NCI-H1092 treated with DMSO at 0.1 percent for 48 hours (cell line): Measurements from ENCODE around the gene COL5A1.
A peak's percentile ranks its signal among the peaks of the same experiment; 100 is the strongest.

Experiments
- DNase-seq: peaks from one replicate; lab custom pipeline; 2025; lab: John Stamatoyannopoulos, UW

The COL5A1 gene

DNA sequence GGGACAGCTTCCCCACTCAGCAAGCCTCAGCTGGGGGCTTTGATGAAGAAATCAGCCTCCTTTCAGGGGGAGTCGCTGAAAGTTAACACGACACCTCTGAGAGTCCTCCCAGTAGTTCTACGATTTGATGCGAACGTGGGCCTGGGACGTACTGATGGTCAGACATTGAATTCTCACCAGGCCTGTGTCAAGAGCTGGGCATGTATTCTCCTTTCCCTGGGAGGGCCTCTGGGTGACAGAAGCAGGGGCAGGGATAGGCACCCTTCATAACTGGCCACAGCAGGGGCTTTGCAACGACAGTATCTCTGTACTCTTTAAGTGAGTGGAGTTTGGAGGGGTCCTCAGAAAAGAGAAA lies 15.6 kb upstream of the COL5A1 start:
- no peak for DNase-seq

- no peak for DNase-seq
Observed at GRCh38 chr9:134626571-134627416, 14.8 kb upstream of the COL5A1 start.

DNA sequence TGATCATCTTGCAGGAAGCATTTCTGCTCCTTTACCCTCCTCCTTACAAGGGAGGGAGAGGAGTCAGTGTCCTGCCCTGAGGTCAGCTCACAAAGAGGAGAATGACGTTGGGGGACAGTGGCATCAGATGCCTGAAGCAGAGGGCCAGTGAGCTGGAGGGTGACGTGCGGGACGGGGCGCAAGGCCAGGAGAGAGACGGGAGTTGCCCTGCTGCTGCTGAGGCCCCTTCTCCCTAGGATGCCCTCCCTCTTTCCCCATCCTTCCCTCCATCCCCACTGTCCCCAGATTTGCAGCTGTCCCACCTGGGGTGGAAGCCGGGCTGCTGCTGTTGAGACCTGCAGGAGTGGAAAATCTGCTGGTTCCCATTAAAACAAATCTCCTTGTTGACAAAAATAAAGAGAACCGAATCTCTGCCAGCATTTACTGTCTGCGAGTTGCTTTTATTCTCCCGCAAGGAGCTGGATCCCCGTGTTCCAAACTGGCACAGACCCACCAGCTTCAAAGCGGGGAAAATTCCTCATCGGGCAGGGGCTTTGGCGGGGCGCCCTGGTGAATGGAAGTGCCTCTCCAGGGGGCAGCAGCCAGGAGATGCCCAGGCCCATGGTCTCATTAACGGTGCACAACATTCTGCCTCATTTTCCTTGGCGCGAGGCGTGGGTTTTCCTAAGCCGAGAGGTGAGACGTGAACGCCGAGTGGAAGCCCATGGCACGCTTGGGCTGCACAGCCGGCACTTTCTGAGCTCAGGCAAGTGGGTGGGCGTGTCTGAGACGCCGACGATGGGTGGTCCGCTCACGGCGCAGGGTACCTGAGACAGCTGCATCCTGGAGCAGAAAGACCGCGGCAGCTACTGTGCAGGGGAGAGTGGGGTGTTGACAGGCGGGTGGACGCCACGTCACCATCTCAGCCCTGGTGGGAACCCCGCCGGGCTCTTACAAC lies 13.9 kb upstream of the COL5A1 start:
- DNase-seq = no peak

DNA sequence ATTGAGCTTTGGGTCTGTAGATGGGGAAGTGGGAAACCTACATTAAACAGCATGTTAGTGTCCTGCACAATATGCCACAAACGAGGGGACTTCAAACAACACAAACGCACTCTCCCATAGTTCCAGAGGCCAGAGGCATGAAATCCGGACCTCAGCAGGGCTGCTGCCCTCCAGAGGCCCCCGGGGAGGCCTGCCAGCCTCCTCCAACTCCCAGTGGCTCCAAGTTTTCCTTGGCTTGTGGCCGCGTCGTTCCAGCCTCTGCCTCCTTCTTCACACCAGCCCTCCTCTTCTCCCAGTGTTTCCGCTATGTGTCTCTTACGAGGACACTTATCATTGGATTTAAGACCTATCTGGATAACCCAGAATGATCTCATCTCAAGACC lies 13.3 kb upstream of the COL5A1 start:
- no peak for DNase-seq

DNA sequence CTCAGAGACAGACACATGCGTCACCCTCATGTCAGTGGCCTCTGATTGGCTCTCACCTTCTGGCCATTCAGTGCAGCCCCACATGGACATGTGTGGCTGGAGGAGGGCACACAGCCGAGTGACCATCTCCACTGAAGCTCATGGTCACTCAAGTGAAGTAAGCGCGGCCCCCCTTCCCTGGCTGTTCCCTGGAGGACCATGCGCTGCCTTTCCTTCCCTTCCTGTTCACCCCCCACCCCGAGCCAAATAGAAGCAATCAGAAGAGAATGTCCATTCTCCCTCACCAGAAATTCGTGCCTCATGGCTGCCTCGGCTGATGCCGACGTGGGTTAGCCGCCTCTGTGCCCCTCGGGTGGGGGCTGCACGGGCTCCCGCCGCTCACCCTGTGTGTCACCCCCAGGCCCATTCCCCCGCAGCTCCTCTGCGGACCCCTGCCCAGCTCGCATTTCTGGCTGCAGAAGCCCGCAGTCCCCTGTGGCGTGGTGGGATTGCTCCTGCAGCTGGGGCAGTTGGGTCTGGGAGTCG lies 12.5 kb upstream of the COL5A1 start:
- no peak for DNase-seq

DNA sequence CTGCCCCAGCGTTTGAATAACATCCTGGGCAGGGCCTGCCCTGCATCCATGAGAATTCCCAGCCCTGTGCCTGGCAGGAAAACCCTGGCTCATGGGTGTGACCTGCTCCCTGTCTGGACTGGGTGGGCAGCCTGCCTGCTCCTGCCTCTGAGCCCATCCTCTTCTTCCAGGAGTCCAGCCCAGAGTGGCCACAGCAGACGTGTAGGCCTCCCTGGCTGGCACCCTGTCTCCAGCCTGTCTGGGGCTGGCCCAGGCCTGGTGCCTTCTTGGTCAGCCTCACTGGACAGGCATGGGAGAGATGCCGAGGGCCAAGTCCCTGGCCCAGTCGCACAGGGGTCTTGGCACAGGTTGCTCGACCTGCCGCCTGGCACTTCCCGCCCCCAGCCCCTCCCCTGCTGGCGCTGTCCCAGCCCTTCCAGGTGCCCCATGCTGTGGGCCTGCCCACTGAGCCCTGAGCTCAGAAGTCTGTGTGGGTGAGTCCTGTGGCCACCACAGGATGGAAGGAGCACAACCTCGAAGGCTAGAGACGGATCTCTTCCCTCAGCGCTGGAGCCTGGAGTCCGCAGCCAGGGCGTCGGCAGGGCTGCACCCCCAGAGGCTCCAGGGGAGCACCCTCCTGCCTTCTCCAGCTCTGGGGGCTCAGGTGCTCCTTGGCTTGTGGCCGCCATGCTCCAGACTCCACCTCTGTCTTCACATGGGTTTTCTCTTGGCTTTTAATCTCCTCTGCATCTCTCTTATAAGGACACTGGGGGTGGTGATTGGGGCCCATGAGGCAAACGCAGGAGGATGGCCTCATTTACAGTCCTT lies 11.8 kb upstream of the COL5A1 start:
- no peak for DNase-seq

GRCh38 chr9:134630393-134630790 lies 11.2 kb upstream of the COL5A1 start:
- no peak for DNase-seq

DNA sequence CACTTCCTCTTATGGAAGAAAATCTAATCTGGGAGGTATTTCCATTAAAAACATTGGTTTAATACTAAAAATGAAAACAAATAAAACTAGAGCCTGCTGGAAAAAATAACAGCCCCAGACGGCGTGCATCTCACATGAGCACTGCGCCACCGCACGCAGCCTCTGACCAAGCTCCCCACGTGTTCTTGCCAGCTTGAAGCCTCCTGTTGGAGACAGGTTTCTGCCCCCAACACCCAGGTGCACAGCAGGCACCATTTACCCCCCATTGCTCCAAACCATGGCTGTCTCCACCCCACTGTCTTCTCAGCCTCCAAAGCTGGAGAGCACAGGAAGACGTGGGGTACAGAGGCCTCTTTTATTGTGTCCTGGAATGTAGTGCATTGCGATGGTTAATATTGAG lies 10.7 kb upstream of the COL5A1 start:
- no peak for DNase-seq

DNA sequence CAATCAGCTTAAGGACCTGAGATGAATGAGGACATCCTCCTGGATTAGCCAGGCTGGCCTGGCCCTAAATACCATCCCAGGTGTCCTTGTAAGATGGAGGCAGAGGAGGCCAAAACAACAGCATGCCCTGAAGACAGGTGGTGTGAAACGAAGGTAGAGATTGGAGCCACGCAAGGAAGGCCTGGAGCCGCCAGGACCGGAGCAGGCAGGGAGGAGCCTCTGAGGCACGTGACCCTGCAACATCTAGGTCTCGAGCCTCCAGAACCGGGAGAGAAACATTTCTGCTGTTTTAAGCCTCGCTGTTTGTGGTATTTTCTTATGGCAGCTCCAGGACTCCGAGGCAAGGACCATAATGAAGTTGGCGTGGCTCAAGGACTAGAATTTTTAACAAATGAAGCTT lies 9.7 kb upstream of the COL5A1 start:
- no peak for DNase-seq

- no peak for DNase-seq
Observed at GRCh38 chr9:134632329-134632728, 9.3 kb upstream of the COL5A1 start.

DNA sequence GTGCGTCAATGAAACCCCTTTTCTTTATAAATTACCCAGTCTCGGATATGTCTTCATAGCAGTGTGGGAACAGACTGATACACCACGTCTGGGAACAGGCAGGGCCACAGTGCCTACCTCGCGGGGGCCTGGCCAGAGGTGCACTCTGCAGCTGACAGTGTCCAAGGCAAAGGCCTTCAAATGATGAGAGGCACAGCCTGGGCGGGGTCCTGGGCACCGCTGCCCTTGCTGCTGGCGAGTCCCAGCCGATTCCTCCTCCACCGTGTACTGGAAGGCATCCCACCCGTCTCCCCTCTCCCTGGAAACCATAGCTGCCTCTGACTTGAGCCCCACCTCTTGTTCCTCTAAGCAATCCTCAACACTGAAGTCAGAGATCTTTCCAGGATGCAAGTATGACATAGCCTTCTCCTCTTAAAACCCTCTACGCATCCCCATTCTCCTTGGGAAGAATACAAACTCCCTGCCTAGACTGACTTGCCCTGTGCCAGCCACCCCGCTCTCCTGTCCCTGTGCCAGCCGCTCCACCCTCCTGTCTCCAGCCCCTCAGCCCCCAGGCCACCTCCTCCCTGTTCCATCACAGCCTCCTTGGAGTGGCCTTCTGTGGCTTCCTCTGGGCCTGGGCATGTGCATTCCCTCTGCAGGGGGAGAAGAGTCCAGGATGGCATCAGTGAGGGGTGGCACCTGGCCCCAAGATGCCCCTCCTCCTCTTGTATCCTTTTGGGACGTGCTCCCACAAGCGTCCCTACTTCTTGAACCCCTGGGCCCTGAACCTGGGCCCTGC lies 8.1 kb upstream of the COL5A1 start:
- no peak for DNase-seq

DNA sequence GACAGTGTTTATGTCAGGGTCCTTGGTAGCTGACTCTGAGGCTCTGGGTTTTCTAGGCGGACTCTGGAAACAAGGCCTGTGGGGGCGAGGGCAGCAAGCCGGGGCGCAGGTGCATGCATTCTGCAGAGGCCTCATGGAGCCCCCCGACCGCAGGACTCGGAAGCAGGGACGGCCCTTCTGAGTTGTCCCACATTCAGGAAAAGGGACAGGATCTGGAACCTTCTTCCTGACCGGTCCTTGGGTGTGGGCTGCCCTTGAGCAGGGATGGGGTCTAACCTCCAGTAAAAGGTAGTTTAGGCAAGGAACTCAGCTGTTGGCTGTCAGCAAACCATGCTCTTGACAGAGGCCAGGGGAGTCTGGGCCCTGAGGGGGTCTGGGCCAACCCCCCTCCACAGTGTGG lies 7.4 kb upstream of the COL5A1 start:
- DNase-seq = no peak

DNA sequence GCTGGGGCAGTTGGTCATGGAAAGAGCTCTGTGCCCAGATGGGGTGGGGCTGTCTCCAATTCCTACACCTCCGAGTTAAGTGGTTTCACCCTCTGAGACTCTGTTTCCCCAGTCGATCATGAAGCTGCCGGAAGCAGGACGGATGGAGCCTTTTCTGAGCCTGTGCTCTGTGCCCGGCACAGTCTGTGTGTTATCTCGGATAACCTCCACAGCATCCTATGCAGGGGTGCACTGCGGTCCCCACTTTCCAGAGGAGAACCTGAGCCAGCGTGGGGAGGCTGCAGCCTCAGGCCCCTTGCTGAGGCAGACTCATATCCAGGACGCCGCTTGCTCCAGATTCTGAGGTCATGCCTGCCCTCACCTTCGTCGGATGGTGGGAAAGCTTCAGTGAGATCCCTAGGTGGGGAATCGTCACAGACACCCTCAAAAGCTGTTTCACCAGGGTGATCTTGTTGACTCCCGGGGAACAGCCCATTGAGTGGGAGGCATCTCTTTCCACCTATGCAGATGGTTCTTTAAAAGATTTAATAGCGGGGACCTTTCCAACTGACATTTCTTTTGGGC lies 6.9 kb upstream of the COL5A1 start:
- no peak for DNase-seq

DNA sequence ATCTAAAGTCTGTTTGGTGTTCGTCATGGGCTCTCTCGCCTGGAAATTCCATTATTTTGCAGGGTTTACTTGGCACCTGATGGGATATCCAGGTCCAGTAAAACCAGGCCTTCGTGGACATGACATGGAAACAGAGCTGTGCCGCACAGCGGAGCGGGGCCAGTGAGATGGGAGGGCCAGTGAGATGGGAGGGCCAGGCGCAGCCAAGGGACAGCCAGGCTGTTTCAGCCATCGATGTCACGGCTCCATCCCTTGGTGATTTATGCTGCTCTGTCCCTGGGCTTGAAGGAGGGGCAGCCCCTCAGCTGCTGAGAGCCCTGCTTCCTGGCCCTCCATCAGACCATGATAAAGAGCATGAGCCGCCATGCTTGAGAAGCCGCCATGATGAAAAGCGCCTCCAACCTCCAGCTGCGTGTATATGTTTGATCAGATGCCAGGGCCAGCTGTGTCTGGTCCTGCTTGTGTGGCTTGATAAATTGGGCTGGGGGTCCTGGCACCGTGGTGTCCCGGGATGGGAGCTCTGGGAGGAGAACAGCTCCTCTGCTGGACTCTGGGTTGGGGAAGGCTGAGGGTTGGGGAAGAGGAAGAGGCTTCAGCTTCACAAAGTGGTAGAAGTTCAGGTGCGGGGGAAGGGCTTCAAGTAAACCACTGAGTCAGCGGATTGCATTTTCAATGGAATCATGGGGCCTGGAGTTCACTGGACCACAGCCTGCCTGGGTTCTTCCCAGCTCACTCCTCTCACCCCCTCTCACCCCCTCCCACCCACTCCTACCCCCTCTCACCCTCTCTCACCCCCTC lies 6.1 kb upstream of the COL5A1 start:
- no peak for DNase-seq

- no peak for DNase-seq
Observed at GRCh38 chr9:134636149-134636507, 5.5 kb upstream of the COL5A1 start.

- DNase-seq = peak; percentile 5
Observed at GRCh38 chr9:134637241-134637640, 4.4 kb upstream of the COL5A1 start.

GRCh38 chr9:134637696-134638501 lies 3.7 kb upstream of the COL5A1 start:
- no peak for DNase-seq

DNA sequence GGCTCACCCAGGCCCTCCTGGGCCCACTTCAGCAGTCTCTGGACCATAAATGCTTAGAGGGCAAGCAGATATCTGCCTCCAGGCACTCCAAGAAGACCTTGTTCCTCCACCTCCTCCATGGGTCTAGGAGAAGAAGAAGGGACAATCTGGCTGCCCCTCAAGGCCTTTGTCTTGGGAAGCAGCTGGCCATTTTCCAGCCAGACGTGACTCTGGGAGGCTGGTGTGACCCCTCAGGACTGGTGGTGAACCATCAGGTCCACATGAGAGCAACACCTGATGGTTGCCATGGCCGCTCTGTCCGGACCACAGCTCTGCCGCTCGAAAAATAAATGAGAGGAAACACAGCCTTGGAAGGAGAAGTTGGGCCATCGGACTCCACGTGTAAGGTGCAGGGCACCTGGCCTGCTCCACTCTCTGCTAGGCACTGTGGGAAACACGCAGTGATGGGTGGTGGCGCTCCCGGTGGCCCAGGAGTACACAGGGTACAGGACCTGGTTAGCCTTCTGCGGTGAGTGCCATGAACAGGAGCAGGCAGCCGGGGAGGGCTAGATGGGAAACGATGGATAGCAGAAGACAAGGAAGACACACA lies 3.0 kb upstream of the COL5A1 start:
- DNase-seq = no peak

- no peak for DNase-seq
Observed at GRCh38 chr9:134639994-134640393, 1.6 kb upstream of the COL5A1 start.
